Thyroid gland (tissue), 4 donors: Measurements from ENCODE around the gene HSPA2.
A peak's percentile ranks its signal among the peaks of the same experiment; 100 is the strongest.

Source experiments
- POLR2A ChIP-seq, 2 donors: fragments of 450-650 bp; IDR thresholded peaks; one replicate each; pipeline ENCODE4 v1.6.1; 2017; ENCODE audit warnings: antibody characterized with exemption in 2 of 2, mild to moderate bottlenecking in 2 of 2, moderate library complexity in 1 of 2
- TF ChIP-seq, protein P1 (sequence below), 6 experiments: fragments of 200-600 bp in 3 of 6; fragments of 450-650 bp in 3 of 6; sonication (generic) in 3 of 6; IDR thresholded peaks; one replicate each; pipeline ENCODE4 v1.5.1; 2016 to 2019; ENCODE audit warnings: antibody characterized with exemption in 6 of 6, mild to moderate bottlenecking in 2 of 6, inconsistent platforms in 1 of 6, moderate library complexity in 1 of 6

DNA sequence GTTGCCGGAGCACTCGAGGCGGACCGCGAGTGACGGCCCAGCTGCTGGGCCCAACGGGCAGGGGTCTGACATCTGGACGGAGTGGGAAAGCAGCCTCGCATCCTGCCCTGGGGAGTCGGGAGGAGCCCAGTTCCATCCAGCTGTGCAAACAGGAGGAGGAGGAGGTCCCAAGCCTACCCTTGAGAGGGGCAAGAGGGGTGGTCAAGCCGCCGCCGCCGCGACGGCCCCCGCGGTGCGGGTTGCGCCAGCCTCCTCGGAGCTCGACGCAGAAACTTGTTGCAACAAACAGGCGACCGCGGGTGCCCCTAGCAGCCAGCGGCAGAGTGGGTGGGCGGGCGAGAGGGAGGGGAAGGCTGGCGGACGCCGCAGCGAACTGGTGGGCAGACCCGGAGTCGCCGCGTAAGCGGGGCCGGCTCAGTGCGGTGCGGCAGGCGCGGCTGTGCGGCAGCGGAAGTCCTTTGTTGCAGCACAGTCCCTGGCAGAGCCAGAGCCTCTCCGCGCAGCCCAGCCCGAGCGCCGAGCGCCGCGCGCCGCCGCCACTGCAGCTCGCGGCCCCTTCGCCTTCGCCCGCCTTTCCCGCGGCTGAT lies 36.1 kb upstream of the HSPA2 start, which contains the start of gene ZBTB1:
- TF ChIP-seq POLR2A (IDR thresholded peaks at IDR 0.05), result peak; percentile 42 to 89
- TF ChIP-seq, protein P1, sequence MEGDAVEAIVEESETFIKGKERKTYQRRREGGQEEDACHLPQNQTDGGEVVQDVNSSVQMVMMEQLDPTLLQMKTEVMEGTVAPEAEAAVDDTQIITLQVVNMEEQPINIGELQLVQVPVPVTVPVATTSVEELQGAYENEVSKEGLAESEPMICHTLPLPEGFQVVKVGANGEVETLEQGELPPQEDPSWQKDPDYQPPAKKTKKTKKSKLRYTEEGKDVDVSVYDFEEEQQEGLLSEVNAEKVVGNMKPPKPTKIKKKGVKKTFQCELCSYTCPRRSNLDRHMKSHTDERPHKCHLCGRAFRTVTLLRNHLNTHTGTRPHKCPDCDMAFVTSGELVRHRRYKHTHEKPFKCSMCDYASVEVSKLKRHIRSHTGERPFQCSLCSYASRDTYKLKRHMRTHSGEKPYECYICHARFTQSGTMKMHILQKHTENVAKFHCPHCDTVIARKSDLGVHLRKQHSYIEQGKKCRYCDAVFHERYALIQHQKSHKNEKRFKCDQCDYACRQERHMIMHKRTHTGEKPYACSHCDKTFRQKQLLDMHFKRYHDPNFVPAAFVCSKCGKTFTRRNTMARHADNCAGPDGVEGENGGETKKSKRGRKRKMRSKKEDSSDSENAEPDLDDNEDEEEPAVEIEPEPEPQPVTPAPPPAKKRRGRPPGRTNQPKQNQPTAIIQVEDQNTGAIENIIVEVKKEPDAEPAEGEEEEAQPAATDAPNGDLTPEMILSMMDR (IDR thresholded peaks at IDR 0.05), result no peak
